GM13977 (cell line): ENCODE data around the gene OR2K2.
A peak's percentile ranks its signal among the peaks of the same experiment; 100 is the strongest.
"Not testable (repeated sequence)": the region's sequence is repeated elsewhere in the genome, so short reads cannot be mapped to it uniquely, and the experiment has no call there.

Source experiments
- DNase-seq: peaks from one replicate; pipeline ENCODE4 v3.0.0; 2012; ENCODE audit warnings: low spot score
- CTCF ChIP-seq: IDR thresholded peaks from 2 replicates; pipeline ENCODE4 v1.5.1; 2012; ENCODE audit warnings: mild to moderate bottlenecking, control low read depth; ENCODE audit not compliant: insufficient read depth; ENCODE audit errors: extremely low read depth, missing control alignments
- in situ Hi-C: fragments of 300-500 bp; cut with MboI; formaldehyde crosslinking; loops from one replicate; pipeline ENCODE4 v1.12.0; 2022; ENCODE audit warnings: low sequenced_read_pairs, low pct_unique_long_range_greater_than_20kb, mixed read lengths, inconsistent platforms; ENCODE audit not compliant: unreplicated experiment

Gene OR2K2

GRCh38 chr9:111316796-111317195 is 13.2 kb downstream of the OR2K2 start:
- no peak for DNase-seq
- no peak for TF ChIP-seq CTCF
- in situ Hi-C loops = no loop called here

GRCh38 chr9:111305914-111306313 is 24.1 kb downstream of the OR2K2 start:
- TF ChIP-seq CTCF = no peak
- no peak for DNase-seq
- in situ Hi-C loops = no loop called here

GRCh38 chr9:111304000-111304399 is 26.0 kb downstream of the OR2K2 start:
- DNase-seq, in situ Hi-C loops: not testable (repeated sequence)

GRCh38 chr9:111301195-111301594 is 28.8 kb downstream of the OR2K2 start:
- DNase-seq = no peak
- no peak for TF ChIP-seq CTCF
- in situ Hi-C loops = no loop called here

GRCh38 chr9:111300140-111300735 is 29.8 kb downstream of the OR2K2 start:
- in situ Hi-C loops = no loop called here
- no peak for DNase-seq
- TF ChIP-seq CTCF = no peak

GRCh38 chr9:111299599-111299966 is 30.4 kb downstream of the OR2K2 start:
- DNase-seq = not testable (repeated sequence)
- in situ Hi-C loops = loop anchor here (10.0 kb wide), 1 partner anchor 665 kb away; no protein-coding TSS in a partner anchor
- TF ChIP-seq CTCF = peak; percentile 5

GRCh38 chr9:111298731-111299598 is 31.1 kb downstream of the OR2K2 start:
- peak; percentile 68 for TF ChIP-seq CTCF
- peak; percentile 34 for DNase-seq
- in situ Hi-C loops = loop anchor here (10.0 kb wide), 1 partner anchor 664 kb away; no protein-coding TSS in a partner anchor
